Ectodermal cell (in vitro differentiated cells): Measurements from ENCODE around the gene IKZF4. TPM values are rescaled to one million over a fixed set of nuclear protein-coding genes. Genes with fewer than 3 reads are reported as not detected.
"Not testable (repeated sequence)": the region's sequence is repeated elsewhere in the genome, so short reads cannot be mapped to it uniquely, and the experiment has no call there.

Experiments used
- H3K27ac ChIP-seq: 2 replicates; pipeline ENCODE4 v1.7.0; 2013; ENCODE audit warnings: mild to moderate bottlenecking, low read depth, low read length; ENCODE audit not compliant: insufficient read depth, poor library complexity, severe bottlenecking
- H3K27me3 ChIP-seq: 2 replicates; pipeline ENCODE4 v1.7.0; 2013; ENCODE audit warnings: mild to moderate bottlenecking, low read length; ENCODE audit not compliant: insufficient read depth, control insufficient read depth, poor library complexity, severe bottlenecking
- H3K36me3 ChIP-seq: one replicate; pipeline ENCODE4 v1.7.0; 2013; ENCODE audit warnings: low read length; ENCODE audit not compliant: control insufficient read depth, insufficient read depth
- H3K4me1 ChIP-seq: one replicate; pipeline ENCODE4 v1.7.0; 2013; ENCODE audit warnings: low read length; ENCODE audit not compliant: control insufficient read depth, insufficient read depth
- H3K4me3 ChIP-seq: 2 replicates; pipeline ENCODE4 v1.7.0; 2013; ENCODE audit warnings: low read depth, low read length, control low read depth; ENCODE audit not compliant: insufficient read depth
- H3K9me3 ChIP-seq: 2 replicates; pipeline ENCODE4 v1.7.0; 2013; ENCODE audit warnings: mild to moderate bottlenecking, low read length, moderate library complexity; ENCODE audit not compliant: control insufficient read depth
- WGBS, 2 experiments: methylation state at CpG; one replicate each; pipeline ENCODE4 v1.1.7; 2013; ENCODE audit warnings: missing lambda C conversion rate in 2 of 2; 5-methylcytosine and 5-hydroxymethylcytosine counted together
- polyA plus RNA-seq, 4 experiments: library from polyadenylated mRNA; stranded (reverse); fragments of 50-300 nt; gene quantifications; one replicate each; pipeline ENCODE4 v1.2.3, GENCODE V29; 2013

Gene IKZF4
- 14.7 TPM for polyA plus RNA-seq (2013, experiment 1 of 4)
- 14.5 TPM for polyA plus RNA-seq (2013, experiment 2 of 4)
- 12.4 TPM for polyA plus RNA-seq (2013, experiment 3 of 4)
- 13.1 TPM for polyA plus RNA-seq (2013, experiment 4 of 4)

- H3K4me3 ChIP-seq: peak within 1 kb of the TSS; percentile 32
- peak within 1 kb of the TSS; percentile 75 for H3K27ac ChIP-seq
- 6% methylated on average over 9 to 10 of the region's 10 CpGs for WGBS, 2 experiments
- H3K27me3 ChIP-seq: no peaks in the 10 kb centered on the region
- no peaks in the 10 kb centered on the region for H3K9me3 ChIP-seq
- H3K4me1 ChIP-seq: peaks cover 29% of the 10 kb centered on the region
- peaks cover 11% of the 10 kb centered on the region for H3K36me3 ChIP-seq
These were observed at the start of gene IKZF4 for GRCh38 chr12:56020423-56021184. TSS of gene IKZF4 (plus strand) at chr12:56021043. CDS start at chr12:56021494, 451 bp downstream.

- Histone ChIP-seq H3K27me3 (no peaks in the 10 kb centered on the region), H3K4me3 (no peak overlapping the region), H3K27ac (no peak overlapping the region), H3K4me1 (peaks cover 10% of the 10 kb centered on the region), H3K9me3 (no peaks in the 10 kb centered on the region), H3K36me3 (peaks cover 6% of the 10 kb centered on the region)
- 85 to 92% methylated on average over 2 to 3 of the region's 3 CpGs for WGBS, 2 experiments
These were observed 48.8 kb upstream of the IKZF4 start for GRCh38 chr12:55972042-55972441.

- H3K9me3 ChIP-seq: no peaks in the 10 kb centered on the region
- H3K36me3 ChIP-seq: peaks cover 6% of the 10 kb centered on the region
- no peaks in the 10 kb centered on the region for H3K27me3 ChIP-seq
- no peak overlapping the region for H3K4me3 ChIP-seq
- WGBS, 2 experiments: 100% methylated on average over 1 of the region's 1 CpG; no CpG with 5 or more reads in 1 of the 2 experiments
- peaks cover 9% of the 10 kb centered on the region for H3K4me1 ChIP-seq
- no peak overlapping the region for H3K27ac ChIP-seq
These were observed 48.4 kb upstream of the IKZF4 start for GRCh38 chr12:55972456-55972855.

GRCh38 chr12:55972911-55973598 is 47.8 kb upstream of the IKZF4 start:
- Histone ChIP-seq H3K36me3 (peaks cover 6% of the 10 kb centered on the region), H3K27me3 (no peaks in the 10 kb centered on the region), H3K4me1 (peaks cover 4% of the 10 kb centered on the region), H3K9me3 (no peaks in the 10 kb centered on the region), H3K4me3 (peak overlapping the region; percentile 29), H3K27ac (no peak overlapping the region)
- 27 to 28% methylated on average over 18 of the region's 18 CpGs for WGBS, 2 experiments

- Histone ChIP-seq H3K4me1 (peaks cover 4% of the 10 kb centered on the region), H3K27ac (peak within 1 kb of the TSS; percentile 61), H3K4me3 (peak within 1 kb of the TSS; percentile 88), H3K27me3 (no peaks in the 10 kb centered on the region), H3K36me3 (peaks cover 9% of the 10 kb centered on the region), H3K9me3 (no peaks in the 10 kb centered on the region)
- WGBS, 2 experiments: 1% methylated on average over 39 of the region's 39 CpGs
These were observed 47.1 kb upstream of the IKZF4 start, which contains the start of gene RAB5B for GRCh38 chr12:55973599-55974307. TSS of gene RAB5B (plus strand) at chr12:55974078. CDS start at chr12:55986961, 12,883 bp downstream.

- H3K27ac ChIP-seq: peak overlapping the region; percentile 61
- H3K36me3 ChIP-seq: peaks cover 13% of the 10 kb centered on the region
- H3K27me3 ChIP-seq: no peaks in the 10 kb centered on the region
- WGBS, 2 experiments: 0 to 1% methylated on average over 15 of the region's 15 CpGs
- peaks cover 4% of the 10 kb centered on the region for H3K4me1 ChIP-seq
- H3K9me3 ChIP-seq: no peaks in the 10 kb centered on the region
- H3K4me3 ChIP-seq: peak overlapping the region; percentile 88
These were observed 46.5 kb upstream of the IKZF4 start for GRCh38 chr12:55974308-55974730.

GRCh38 chr12:55978393-55978792 is 42.5 kb upstream of the IKZF4 start:
- peaks cover 4% of the 10 kb centered on the region for H3K4me1 ChIP-seq
- no peak overlapping the region for H3K27ac ChIP-seq
- 92 to 96% methylated on average over 7 of the region's 7 CpGs for WGBS, 2 experiments
- H3K4me3 ChIP-seq: no peak overlapping the region
- no peaks in the 10 kb centered on the region for H3K27me3 ChIP-seq
- peaks cover 7% of the 10 kb centered on the region for H3K36me3 ChIP-seq
- H3K9me3 ChIP-seq: no peaks in the 10 kb centered on the region

- 96 to 98% methylated on average over 3 of the region's 3 CpGs for WGBS, 2 experiments
- no peak overlapping the region for H3K4me3 ChIP-seq
- H3K4me1 ChIP-seq: peaks cover 4% of the 10 kb centered on the region
- H3K36me3 ChIP-seq: peaks cover 7% of the 10 kb centered on the region
- no peaks in the 10 kb centered on the region for H3K27me3 ChIP-seq
- H3K9me3 ChIP-seq: no peaks in the 10 kb centered on the region
- no peak overlapping the region for H3K27ac ChIP-seq
These were observed 41.8 kb upstream of the IKZF4 start for GRCh38 chr12:55979069-55979468.

GRCh38 chr12:55981882-55982281 is 39.0 kb upstream of the IKZF4 start:
- WGBS, 2 experiments: 69 to 75% methylated on average over 4 of the region's 5 CpGs
- H3K9me3 ChIP-seq, H3K27ac ChIP-seq, H3K27me3 ChIP-seq, H3K4me1 ChIP-seq, H3K4me3 ChIP-seq, H3K36me3 ChIP-seq: not testable (repeated sequence)
